Neural cell (in vitro differentiated cells): ENCODE results near the gene IL6ST. TPM values are rescaled to one million over a fixed set of nuclear protein-coding genes. Genes with fewer than 3 reads are reported as not detected.

Experiments used
- H2AFZ ChIP-seq: fragments of 200-600, 300-800 bp; sonication (generic), shearing (Covaris generic); 2 replicates; pipeline ENCODE4 v1.6.0; 2014; ENCODE audit warnings: low read depth, mild to moderate bottlenecking, antibody characterized with exemption, low read length, moderate library complexity
- H3F3A ChIP-seq: fragments of 200-600 bp; shearing (Covaris generic); 2 replicates; pipeline ENCODE4 v1.6.1; 2016; ENCODE audit warnings: mild to moderate bottlenecking, moderate library complexity, mixed read lengths, antibody characterized with exemption, low read length; ENCODE audit not compliant: insufficient read depth, poor library complexity, severe bottlenecking
- H3K27ac ChIP-seq: fragments of 200-600, 300-800 bp; sonication (generic), shearing (Covaris generic); 2 replicates; pipeline ENCODE4 v1.5.1; 2014; ENCODE audit warnings: mild to moderate bottlenecking, low read length, moderate library complexity
- H3K27me3 ChIP-seq: fragments of 300-800, 200-600 bp; sonication (generic), shearing (Covaris generic); 2 replicates; pipeline ENCODE4 v1.6.0; 2014; ENCODE audit warnings: mild to moderate bottlenecking, low read depth, low read length, moderate library complexity; ENCODE audit not compliant: insufficient read depth
- H3K36me3 ChIP-seq: fragments of 300-800, 200-600 bp; sonication (generic), shearing (Covaris generic); 2 replicates; pipeline ENCODE4 v1.5.1; 2014; ENCODE audit warnings: mild to moderate bottlenecking, antibody characterized with exemption, low read length, moderate library complexity; ENCODE audit not compliant: insufficient read depth
- H3K4me2 ChIP-seq: fragments of 300-800, 200-600 bp; sonication (generic), shearing (Covaris generic); 2 replicates; pipeline ENCODE4 v1.6.0; 2014; ENCODE audit warnings: mild to moderate bottlenecking, low read length
- H3K4me3 ChIP-seq: fragments of 300-800, 200-600 bp; sonication (generic), shearing (Covaris generic); 2 replicates; pipeline ENCODE4 v1.5.1; 2014; ENCODE audit warnings: mild to moderate bottlenecking, low read length, moderate library complexity
- H3K79me2 ChIP-seq: fragments of 200-600 bp; shearing (Covaris generic); replicated peaks from 2 replicates; pipeline ENCODE4 v1.6.0; 2014; ENCODE audit warnings: mild to moderate bottlenecking, low read length, moderate library complexity; ENCODE audit not compliant: insufficient read depth
- H3K9ac ChIP-seq: fragments of 300-800, 200-600 bp; sonication (generic), shearing (Covaris generic); 2 replicates; pipeline ENCODE4 v1.6.1; 2016; ENCODE audit warnings: mild to moderate bottlenecking, low read length, mixed read lengths
- H3K9me2 ChIP-seq: fragments of 200-600 bp; shearing (Covaris generic); 2 replicates; pipeline ENCODE4 v1.6.1; 2016; ENCODE audit warnings: mild to moderate bottlenecking, low read length, mixed read lengths; ENCODE audit not compliant: insufficient read depth
- H3K9me3 ChIP-seq: fragments of 200-600, 300-800 bp; sonication (generic), shearing (Covaris generic); 2 replicates; pipeline ENCODE4 v1.6.1; 2016; ENCODE audit warnings: mild to moderate bottlenecking, mixed run types, low read length, moderate library complexity, mixed read lengths
- H4K20me1 ChIP-seq: fragments of 200-600 bp; shearing (Covaris generic); 2 replicates; pipeline ENCODE4 v1.6.1; 2016; ENCODE audit warnings: mild to moderate bottlenecking, mixed run types; ENCODE audit not compliant: insufficient read depth
- CTCF ChIP-seq: fragments of 450-650 bp; IDR thresholded peaks from 2 replicates; pipeline ENCODE4 v1.5.1; 2014; ENCODE audit warnings: antibody characterized with exemption, mild to moderate bottlenecking, moderate library complexity; ENCODE audit not compliant: poor library complexity, severe bottlenecking
- EP300 ChIP-seq: fragments of 450-650 bp; conservative IDR thresholded peaks from 2 replicates; pipeline ENCODE4 v1.6.1; 2014; ENCODE audit warnings: antibody characterized with exemption, mild to moderate bottlenecking, moderate library complexity; ENCODE audit not compliant: poor library complexity, severe bottlenecking
- EZH2 ChIP-seq: fragments of 200-600, 300-800 bp; shearing (Covaris generic), sonication (generic); IDR thresholded peaks from 2 replicates; pipeline ENCODE4 v1.6.1; 2014; ENCODE audit warnings: antibody characterized with exemption, low read length, borderline replicate concordance, mild to moderate bottlenecking; ENCODE audit not compliant: insufficient read depth, poor library complexity, severe bottlenecking
- MXI1 ChIP-seq: fragments of 450-650 bp; conservative IDR thresholded peaks from 2 replicates; pipeline ENCODE4 v1.6.1; 2014; ENCODE audit warnings: antibody characterized with exemption, mild to moderate bottlenecking; ENCODE audit not compliant: poor library complexity, severe bottlenecking
- POLR2AphosphoS5 ChIP-seq: IDR thresholded peaks from 2 replicates; pipeline ENCODE4 v1.6.1; 2012
- RAD21 ChIP-seq: fragments of 450-650 bp; conservative IDR thresholded peaks from 2 replicates; pipeline ENCODE4 v1.6.1; 2014; ENCODE audit warnings: antibody characterized with exemption, mild to moderate bottlenecking, moderate library complexity
- REST ChIP-seq: IDR thresholded peaks from 2 replicates; pipeline ENCODE4 v1.6.1; 2012; ENCODE audit warnings: borderline replicate concordance
- SMC3 ChIP-seq: fragments of 450-650 bp; conservative IDR thresholded peaks from 2 replicates; pipeline ENCODE4 v1.6.1; 2014; ENCODE audit warnings: antibody characterized with exemption, mild to moderate bottlenecking, moderate library complexity; ENCODE audit not compliant: poor library complexity
- TAF1 ChIP-seq: IDR thresholded peaks from 2 replicates; pipeline ENCODE4 v1.6.1; 2012; ENCODE audit warnings: low read depth
- polyA plus RNA-seq: library from polyadenylated mRNA; depleted of rRNA; stranded (reverse); fragments of >200 nt; gene quantifications from 2 replicates; pipeline ENCODE4 v1.2.3, GENCODE V29; 2014

Gene IL6ST
- polyA plus RNA-seq, 1 donor from 2014 or later: 19.7 TPM

- Histone ChIP-seq H2AFZ (no peak overlapping the region), H4K20me1 (no peaks in the 10 kb centered on the region)
These were observed 86.0 kb downstream of the IL6ST start for GRCh38 chr5:55908804-55909203.

GRCh38 chr5:55907927-55908326, 86.8 kb downstream of the IL6ST start:
- no peaks in the 10 kb centered on the region for H3K9me2 ChIP-seq
- H3K4me3 ChIP-seq: no peak overlapping the region
- H4K20me1 ChIP-seq: no peaks in the 10 kb centered on the region
- H3K36me3 ChIP-seq: no peaks in the 10 kb centered on the region
- no peak overlapping the region for H2AFZ ChIP-seq
- H3K9ac ChIP-seq: no peak overlapping the region
- no peaks in the 10 kb centered on the region for H3K27me3 ChIP-seq
- no peaks in the 10 kb centered on the region for H3K79me2 ChIP-seq
- TF ChIP-seq MXI1 (no peak), SMC3 (no peak), CTCF (no peak), TAF1 (no peak), EZH2 (no peak), EP300 (no peak), RAD21 (no peak), REST (no peak), POLR2AphosphoS5 (no peak)
- H3F3A ChIP-seq: no peaks in the 10 kb centered on the region
- H3K27ac ChIP-seq: no peak overlapping the region
- no peaks in the 10 kb centered on the region for H3K9me3 ChIP-seq
- H3K4me2 ChIP-seq: no peak overlapping the region

More at GRCh38 chr5:55908804-55909203, 86.0 kb downstream of the IL6ST start:
- no peaks in the 10 kb centered on the region for H3K9me3 ChIP-seq
- H3K9ac ChIP-seq: no peak overlapping the region
- H3K4me2 ChIP-seq: no peak overlapping the region
- no peak overlapping the region for H3K27ac ChIP-seq
- no peak overlapping the region for H3K4me3 ChIP-seq
- H3K9me2 ChIP-seq: no peaks in the 10 kb centered on the region
- H3K27me3 ChIP-seq: no peaks in the 10 kb centered on the region
- no peaks in the 10 kb centered on the region for H3F3A ChIP-seq
- H3K79me2 ChIP-seq: no peaks in the 10 kb centered on the region
- H3K36me3 ChIP-seq: no peaks in the 10 kb centered on the region
- TF ChIP-seq MXI1 (no peak), SMC3 (no peak), EZH2 (no peak)
